Measurements from ENCODE around the gene SLC3A2.

DNA sequence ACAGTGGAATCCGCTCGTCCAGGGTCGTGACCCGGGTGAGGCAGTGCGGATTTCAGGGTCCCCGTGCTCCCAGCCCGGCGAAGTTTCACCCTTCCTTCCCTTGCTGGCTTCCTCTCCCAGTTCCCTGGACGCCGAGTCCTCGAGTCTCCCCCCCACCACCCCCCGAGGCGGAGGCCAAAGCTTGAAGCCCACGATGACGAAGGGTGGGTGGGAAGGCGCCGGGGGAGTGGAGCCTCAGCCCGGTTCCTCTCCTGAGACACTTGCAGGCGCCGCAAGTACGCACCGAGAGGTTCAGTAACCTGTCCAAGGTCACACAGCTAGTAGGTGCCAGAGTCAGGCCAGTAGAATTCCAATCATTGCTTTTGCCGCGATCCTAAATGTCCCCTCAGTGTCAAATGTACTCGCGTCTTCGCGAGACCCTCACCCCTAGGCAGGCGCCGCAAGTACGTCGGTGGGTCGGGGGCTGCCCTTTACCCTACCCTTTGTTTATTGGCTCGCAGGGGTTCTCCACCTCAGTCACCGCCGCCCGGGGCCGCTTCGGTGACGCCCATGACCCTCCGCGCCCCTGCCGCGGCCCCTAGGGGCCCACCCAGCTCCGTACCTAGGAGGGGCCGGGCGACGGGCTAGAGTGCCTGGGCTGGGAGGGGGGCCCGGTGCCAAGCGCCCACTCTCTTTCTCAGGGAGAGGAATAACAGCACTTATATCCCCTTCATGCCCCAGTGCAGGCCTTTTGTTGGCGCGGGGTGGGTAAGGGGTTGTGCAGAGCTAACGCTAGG, 46.2 kb downstream of the SLC3A2 start:
- TF ChIP-seq, protein P1, sequence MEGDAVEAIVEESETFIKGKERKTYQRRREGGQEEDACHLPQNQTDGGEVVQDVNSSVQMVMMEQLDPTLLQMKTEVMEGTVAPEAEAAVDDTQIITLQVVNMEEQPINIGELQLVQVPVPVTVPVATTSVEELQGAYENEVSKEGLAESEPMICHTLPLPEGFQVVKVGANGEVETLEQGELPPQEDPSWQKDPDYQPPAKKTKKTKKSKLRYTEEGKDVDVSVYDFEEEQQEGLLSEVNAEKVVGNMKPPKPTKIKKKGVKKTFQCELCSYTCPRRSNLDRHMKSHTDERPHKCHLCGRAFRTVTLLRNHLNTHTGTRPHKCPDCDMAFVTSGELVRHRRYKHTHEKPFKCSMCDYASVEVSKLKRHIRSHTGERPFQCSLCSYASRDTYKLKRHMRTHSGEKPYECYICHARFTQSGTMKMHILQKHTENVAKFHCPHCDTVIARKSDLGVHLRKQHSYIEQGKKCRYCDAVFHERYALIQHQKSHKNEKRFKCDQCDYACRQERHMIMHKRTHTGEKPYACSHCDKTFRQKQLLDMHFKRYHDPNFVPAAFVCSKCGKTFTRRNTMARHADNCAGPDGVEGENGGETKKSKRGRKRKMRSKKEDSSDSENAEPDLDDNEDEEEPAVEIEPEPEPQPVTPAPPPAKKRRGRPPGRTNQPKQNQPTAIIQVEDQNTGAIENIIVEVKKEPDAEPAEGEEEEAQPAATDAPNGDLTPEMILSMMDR (IDR thresholded peaks at IDR 0.05) = no peak
- TF ChIP-seq POLR2A (IDR thresholded peaks at IDR 0.05) = no peak
